GM12875 (cell line): ENCODE results near the gene BCAM.

Source experiments
- H3K4me3 ChIP-seq: one replicate; pipeline ENCODE4 v1.5.1; 2011; ENCODE audit warnings: low read depth, low read length, control low read depth
- CTCF ChIP-seq: IDR thresholded peaks from 2 replicates; pipeline ENCODE4 v1.5.1; 2011; ENCODE audit warnings: low read depth, mild to moderate bottlenecking, control low read depth, inconsistent platforms, low read length, moderate library complexity, borderline replicate concordance; ENCODE audit not compliant: insufficient read depth

BCAM gene

GRCh38 chr19:44839276-44839675 is 30.4 kb downstream of the BCAM start:
- TF ChIP-seq CTCF = no peak
- no peak overlapping the region for H3K4me3 ChIP-seq

- no peak for TF ChIP-seq CTCF
Measured at GRCh38 chr19:44840811-44841210, 31.9 kb downstream of the BCAM start.

GRCh38 chr19:44841231-44841630 is 32.3 kb downstream of the BCAM start:
- no peak overlapping the region for H3K4me3 ChIP-seq
- no peak for TF ChIP-seq CTCF

More at GRCh38 chr19:44840811-44841210, 31.9 kb downstream of the BCAM start:
- H3K4me3 ChIP-seq = no peak overlapping the region

- no peak for TF ChIP-seq CTCF
- H3K4me3 ChIP-seq = no peak overlapping the region
Measured at GRCh38 chr19:44845286-44845611, 36.3 kb downstream of the BCAM start.

- peak; percentile 70 for TF ChIP-seq CTCF
- peak within 1 kb of the TSS; percentile 47 for H3K4me3 ChIP-seq
Measured at GRCh38 chr19:44845612-44846454, 36.9 kb downstream of the BCAM start, which contains the start of gene NECTIN2. TSS of gene NECTIN2 (plus strand) at chr19:44846297. CDS start at chr19:44846526, 229 bp downstream.

GRCh38 chr19:44846455-44847143 is 37.7 kb downstream of the BCAM start:
- H3K4me3 ChIP-seq = peak overlapping the region; percentile 47
- TF ChIP-seq CTCF = no peak
